ENCODE data around the gene C1orf53. TPM values are rescaled to one million over a fixed set of nuclear protein-coding genes. Genes with fewer than 3 reads are reported as not detected.
"Not testable (repeated sequence)": the region's sequence is repeated elsewhere in the genome, so short reads cannot be mapped to it uniquely, and the experiment has no call there.

The C1orf53 gene
- total RNA-seq, 4 donors from 2014 or later, result 1.3 to 11.8 (median 10.3) TPM; not detected in 1

GRCh38 chr1:197862671-197863070 is 39.8 kb upstream of the C1orf53 start:
- no peaks in the 10 kb centered on the region for H3K4me1 ChIP-seq
- H3K27me3 ChIP-seq, result no peaks in the 10 kb centered on the region
- no peak for TF ChIP-seq CTCF (IDR thresholded peaks at IDR 0.05)
- no peaks in the 10 kb centered on the region for H3K9me3 ChIP-seq
- no peaks in the 10 kb centered on the region for H3K36me3 ChIP-seq
- no peak overlapping the region for H3K4me3 ChIP-seq
- H3K27ac ChIP-seq, result no peak overlapping the region
- DNase-seq (ENCODE audit: low spot score in 2 of 2), result no peak

GRCh38 chr1:197865809-197866208 is 36.6 kb upstream of the C1orf53 start:
- H3K9me3 ChIP-seq, result no peaks in the 10 kb centered on the region
- H3K27ac ChIP-seq, result no peak overlapping the region
- no peak overlapping the region for H3K4me3 ChIP-seq
- no peaks in the 10 kb centered on the region for H3K36me3 ChIP-seq
- H3K4me1 ChIP-seq, result no peaks in the 10 kb centered on the region
- no peak for DNase-seq (ENCODE audit: low spot score in 2 of 2)
- TF ChIP-seq EP300 (IDR thresholded peaks at IDR 0.05) (no peak), POLR2A (IDR thresholded peaks at IDR 0.05) (no peak), POLR2AphosphoS5 (IDR thresholded peaks at IDR 0.05) (no peak), CTCF (IDR thresholded peaks at IDR 0.05) (no peak)
- WGBS, result 76% methylated on average over 2 of the region's 2 CpGs
- no peaks in the 10 kb centered on the region for H3K27me3 ChIP-seq

GRCh38 chr1:197868751-197869489 is 33.5 kb upstream of the C1orf53 start:
- DNase-seq (ENCODE audit: low spot score in 2 of 2), result no peak
- TF ChIP-seq POLR2A (IDR thresholded peaks at IDR 0.05), result no peak
- TF ChIP-seq EP300 (IDR thresholded peaks at IDR 0.05), result no peak
- TF ChIP-seq CTCF (IDR thresholded peaks at IDR 0.05), result peak; percentile 26 to 42
- no peak overlapping the region for H3K27ac ChIP-seq
- H3K9me3 ChIP-seq, result no peaks in the 10 kb centered on the region
- no peaks in the 10 kb centered on the region for H3K4me1 ChIP-seq
- WGBS, result 14% methylated on average over 7 of the region's 7 CpGs
- no peak overlapping the region for H3K4me3 ChIP-seq
- H3K27me3 ChIP-seq, result peaks cover 3% of the 10 kb centered on the region
- H3K36me3 ChIP-seq, result no peaks in the 10 kb centered on the region

- no peaks in the 10 kb centered on the region for H3K36me3 ChIP-seq
- no peaks in the 10 kb centered on the region for H3K9me3 ChIP-seq
- no peak overlapping the region for H3K27ac ChIP-seq
- H3K4me1 ChIP-seq, result no peaks in the 10 kb centered on the region
- TF ChIP-seq POLR2A (IDR thresholded peaks at IDR 0.05), result no peak
- 68% methylated on average over 2 of the region's 2 CpGs for WGBS
- DNase-seq (ENCODE audit: low spot score in 2 of 2), result no peak
- no peak overlapping the region for H3K4me3 ChIP-seq
- peaks cover 3% of the 10 kb centered on the region for H3K27me3 ChIP-seq
Observed at GRCh38 chr1:197869490-197870077, 32.8 kb upstream of the C1orf53 start.

- H3K27me3 ChIP-seq, result no peaks in the 10 kb centered on the region
- H3K9me3 ChIP-seq, result peaks cover 9% of the 10 kb centered on the region
- DNase-seq (ENCODE audit: low spot score in 2 of 2), result no peak
- H3K4me3 ChIP-seq, result no peak overlapping the region
- H3K36me3 ChIP-seq, result no peaks in the 10 kb centered on the region
- TF ChIP-seq EP300 (IDR thresholded peaks at IDR 0.05) (no peak), POLR2AphosphoS5 (IDR thresholded peaks at IDR 0.05) (no peak), POLR2A (IDR thresholded peaks at IDR 0.05) (no peak), CTCF (IDR thresholded peaks at IDR 0.05) (no peak)
- H3K27ac ChIP-seq, result no peak overlapping the region
- no peaks in the 10 kb centered on the region for H3K4me1 ChIP-seq
Observed at GRCh38 chr1:197876894-197877293, 25.5 kb upstream of the C1orf53 start.

- H3K36me3 ChIP-seq; H3K4me1 ChIP-seq; H3K9me3 ChIP-seq; DNase-seq (ENCODE audit: low spot score in 2 of 2); H3K27ac ChIP-seq; H3K4me3 ChIP-seq: not testable (repeated sequence)
- WGBS, result 82% methylated on average over 4 of the region's 4 CpGs
- H3K27me3 ChIP-seq, result peaks cover 12% of the 10 kb centered on the region
Observed at GRCh38 chr1:197880385-197880784, 22.0 kb upstream of the C1orf53 start.

- H3K27me3 ChIP-seq, result peaks cover 12% of the 10 kb centered on the region
- WGBS, result 96% methylated on average over 2 of the region's 2 CpGs
- DNase-seq (ENCODE audit: low spot score in 2 of 2); H3K9me3 ChIP-seq; H3K4me1 ChIP-seq; H3K27ac ChIP-seq; H3K4me3 ChIP-seq; H3K36me3 ChIP-seq: not testable (repeated sequence)
Observed at GRCh38 chr1:197882241-197882640, 20.2 kb upstream of the C1orf53 start.

Measured in suprapubic skin (tissue), 4 donors.